Ecto neural progenitor cell (in vitro differentiated cells): ENCODE measurements around the gene MTMR2.
A peak's percentile ranks its signal among the peaks of the same experiment; 100 is the strongest.
"Not testable (repeated sequence)": the region's sequence is repeated elsewhere in the genome, so short reads cannot be mapped to it uniquely, and the experiment has no call there.

Experiments
- DNase-seq: peaks from one replicate; pipeline ENCODE4 v3.0.0-alpha.2; 2018; ENCODE audit warnings: low spot score

The MTMR2 gene

GRCh38 chr11:95884376-95884775 lies 39.5 kb downstream of the MTMR2 start:
- no peak for DNase-seq

DNA sequence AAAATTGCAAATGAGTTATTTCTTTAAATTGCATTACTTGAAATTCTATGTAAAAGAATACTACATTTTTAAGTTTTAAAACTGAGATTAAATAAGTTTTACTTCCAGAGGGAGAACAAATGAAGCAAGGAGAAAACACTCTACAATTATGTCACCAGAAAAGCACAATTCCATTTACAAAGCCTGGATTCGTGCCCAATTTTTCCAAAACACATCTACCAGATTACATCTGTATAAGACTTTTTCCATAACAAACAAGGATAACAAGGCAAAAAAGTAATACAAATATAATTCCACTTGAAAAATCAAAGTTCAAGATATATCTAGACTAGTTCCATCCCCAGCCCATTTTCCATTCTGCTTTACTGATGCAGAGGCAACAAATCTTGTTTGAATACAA lies 40.5 kb downstream of the MTMR2 start:
- DNase-seq: no peak

DNA sequence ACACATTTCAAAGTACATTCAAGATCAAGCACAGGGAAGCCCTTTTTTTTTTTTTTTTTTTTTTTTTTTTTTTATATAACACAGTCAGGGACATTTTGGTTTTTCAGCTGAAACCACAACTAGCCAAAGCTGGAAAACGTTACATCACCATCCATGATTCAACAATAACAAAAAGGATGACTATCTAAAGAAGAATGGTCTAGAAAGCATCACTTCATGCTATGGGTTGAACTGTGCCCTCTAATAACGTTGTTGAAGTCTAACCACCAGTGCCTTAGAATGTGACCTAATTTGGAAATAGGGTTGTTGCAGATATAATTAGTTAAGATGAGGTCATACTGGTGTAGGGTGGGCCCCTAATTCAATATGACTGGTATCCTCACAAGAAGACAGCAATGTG lies 46.6 kb downstream of the MTMR2 start:
- DNase-seq: no peak

- DNase-seq: not testable (repeated sequence)
Measured at GRCh38 chr11:95870877-95871276, 53.0 kb downstream of the MTMR2 start.

- no peak for DNase-seq
Measured at GRCh38 chr11:95867105-95867504, 56.8 kb downstream of the MTMR2 start.

- no peak for DNase-seq
Measured at GRCh38 chr11:95863486-95864140, 60.3 kb downstream of the MTMR2 start.

- DNase-seq: not testable (repeated sequence)
Measured at GRCh38 chr11:95860024-95860423, 63.9 kb downstream of the MTMR2 start.

DNA sequence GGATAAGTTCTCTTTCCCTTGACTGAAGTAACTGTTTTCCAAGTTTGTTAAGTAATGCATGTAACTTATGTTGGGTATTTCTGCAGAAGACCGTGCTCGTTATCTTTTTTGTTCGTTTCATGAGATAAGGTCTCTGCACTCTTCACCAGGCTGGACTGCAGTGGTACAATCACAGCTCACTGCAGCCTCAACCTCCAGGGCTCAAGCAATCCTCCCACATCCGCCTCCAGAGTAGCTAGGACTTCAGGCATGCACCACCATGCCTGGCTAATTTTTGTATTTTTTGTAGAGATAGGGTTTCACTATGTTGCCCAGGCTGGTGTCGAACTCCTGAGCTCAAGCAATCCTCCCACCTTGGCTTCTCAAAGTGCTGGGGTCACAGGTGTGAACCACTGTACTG lies 69.5 kb downstream of the MTMR2 start:
- not testable (repeated sequence) for DNase-seq

DNA sequence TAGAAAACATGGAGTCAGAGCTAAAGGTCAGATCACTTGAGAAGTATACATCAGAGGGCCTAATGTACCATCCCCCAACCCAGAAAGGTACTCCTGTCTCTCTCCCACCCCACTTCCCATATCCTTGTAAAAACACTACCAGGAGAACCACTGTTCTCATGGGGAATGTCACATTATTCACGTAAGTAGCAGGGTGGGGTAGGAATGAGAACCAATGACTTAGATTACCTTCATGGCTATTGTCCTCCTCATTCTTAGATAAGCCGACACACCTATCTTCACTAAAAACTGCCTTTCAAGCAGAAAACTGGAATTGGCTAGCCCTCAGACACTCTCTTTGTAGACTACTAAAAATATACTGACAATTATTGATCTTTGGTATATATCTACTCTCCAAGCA lies 70.0 kb downstream of the MTMR2 start:
- no peak for DNase-seq

GRCh38 chr11:95853138-95853537 lies 70.8 kb downstream of the MTMR2 start:
- DNase-seq: no peak

- no peak for DNase-seq
Measured at GRCh38 chr11:95850137-95850536, 73.8 kb downstream of the MTMR2 start.

- DNase-seq: peak; percentile 43
Measured at GRCh38 chr11:95849087-95849825, 74.7 kb downstream of the MTMR2 start.

GRCh38 chr11:95845167-95845566 lies 78.7 kb downstream of the MTMR2 start:
- no peak for DNase-seq

GRCh38 chr11:95835768-95836488 lies 88.0 kb downstream of the MTMR2 start:
- DNase-seq: peak; percentile 62

GRCh38 chr11:95835351-95835750 lies 88.6 kb downstream of the MTMR2 start:
- no peak for DNase-seq

GRCh38 chr11:95833378-95833777 lies 90.5 kb downstream of the MTMR2 start:
- no peak for DNase-seq

DNA sequence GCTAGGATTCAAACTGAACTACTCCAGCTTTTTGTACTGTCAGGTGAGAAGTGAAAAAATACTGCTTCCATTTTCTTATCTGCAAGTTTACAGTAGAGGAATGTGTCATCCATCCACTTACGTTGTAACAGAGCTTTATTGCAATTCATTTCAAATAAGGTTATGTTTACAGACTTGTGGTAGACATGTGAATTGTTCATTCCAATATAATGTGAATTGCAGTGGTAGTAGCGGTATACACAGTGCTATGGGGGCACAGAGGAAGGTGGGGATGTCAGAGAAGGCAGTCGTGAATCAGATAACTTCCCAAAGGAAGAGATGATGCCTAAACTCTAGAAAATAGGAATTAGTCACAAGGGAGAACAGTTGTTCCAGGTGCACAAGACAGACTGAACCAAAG lies 91.1 kb downstream of the MTMR2 start:
- no peak for DNase-seq

- DNase-seq: no peak
Measured at GRCh38 chr11:95831198-95831883, 92.6 kb downstream of the MTMR2 start.

GRCh38 chr11:95829580-95830259 lies 94.2 kb downstream of the MTMR2 start:
- no peak for DNase-seq

GRCh38 chr11:95827696-95828095 lies 96.2 kb downstream of the MTMR2 start:
- no peak for DNase-seq

DNA sequence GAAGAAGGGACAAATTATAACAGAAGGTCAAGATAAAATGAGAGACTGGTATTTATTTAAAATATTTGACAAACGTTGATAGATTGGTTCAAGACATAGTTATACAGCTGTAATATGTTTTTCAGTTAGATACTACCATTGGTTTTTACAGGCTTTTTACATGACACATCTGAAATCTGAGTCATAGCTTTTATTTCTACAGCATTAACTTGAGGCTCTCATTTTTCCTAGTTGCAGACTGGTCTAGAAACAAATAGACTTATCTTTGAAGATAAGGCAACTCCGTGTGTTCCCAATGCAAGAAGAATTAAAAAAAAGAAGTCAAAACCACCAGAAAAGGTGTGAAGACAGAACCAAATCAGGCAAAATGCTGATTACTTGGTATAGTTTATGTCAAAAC lies 102.3 kb downstream of the MTMR2 start:
- no peak for DNase-seq

GRCh38 chr11:95816037-95816436 lies 107.9 kb downstream of the MTMR2 start:
- no peak for DNase-seq
